ENCODE results near the gene LONRF3. TPM values are rescaled to one million over a fixed set of nuclear protein-coding genes. Genes with fewer than 3 reads are reported as not detected.

Gene LONRF3
- total RNA-seq, 4 donors from 2014 or later: 2.8 to 27.3 (median 17.3) TPM

- peak overlapping the region; percentile 86 to 92 (median 88) for H3K27ac ChIP-seq
- WGBS, 2 donors (ENCODE audit: low coverage in 1 of 2): 59% methylated on average over 14 of the region's 17 CpGs; no CpG with 5 or more reads in 1 of the 2 donors
- H3K4me1 ChIP-seq: peaks cover 0 to 19% (median 5%) of the 10 kb centered on the region in 4 donors
- no peaks in the 10 kb centered on the region for H3K36me3 ChIP-seq
- in situ Hi-C loops (cut with MboI; ENCODE audit: low pct_ligation_motif_present in 1 of 4, low pct_unique_long_range_greater_than_20kb in 1 of 4, low sequenced_read_pairs in 3 of 4): no loop called here
- intact Hi-C loops (cut with DNase I; ENCODE audit: low total_unique reads): loop anchor here (10.0 kb wide), 1 partner anchor 132 kb away; no protein-coding TSS in a partner anchor
- DNase-seq: peak; percentile 82
- no peaks in the 10 kb centered on the region for H3K9me3 ChIP-seq
- H3K4me3 ChIP-seq: peak overlapping the region; percentile 38 to 66 (median 46)
- peaks cover 9% of the 10 kb centered on the region for H3K27me3 ChIP-seq
- TF ChIP-seq POLR2A (IDR thresholded peaks at IDR 0.05): no peak
- no peak for TF ChIP-seq EP300 (IDR thresholded peaks at IDR 0.05; ENCODE audit: low read depth)
- no peak for TF ChIP-seq CTCF (IDR thresholded peaks at IDR 0.05)
- TF ChIP-seq POLR2AphosphoS5 (IDR thresholded peaks at IDR 0.05): peak in 2 of 3 donors; percentile 40
Observed at GRCh38 chrX:118976599-118977340, 2.4 kb downstream of the LONRF3 start.

- Histone ChIP-seq H3K27me3 (peaks cover 9% of the 10 kb centered on the region), H3K4me3 (no peak overlapping the region), H3K9me3 (no peaks in the 10 kb centered on the region), H3K27ac (peak overlapping the region in 1 of 4 donors; percentile 87), H3K4me1 (peaks cover 0 to 19% (median 5%) of the 10 kb centered on the region in 4 donors), H3K36me3 (no peaks in the 10 kb centered on the region)
- intact Hi-C loops (cut with DNase I; ENCODE audit: low total_unique reads) (loop anchor here (10.0 kb wide), 1 partner anchor 133 kb away; no protein-coding TSS in a partner anchor), in situ Hi-C loops (cut with MboI; ENCODE audit: low pct_ligation_motif_present in 1 of 4, low pct_unique_long_range_greater_than_20kb in 1 of 4, low sequenced_read_pairs in 3 of 4) (no loop called here)
- WGBS, 2 donors (ENCODE audit: low coverage in 1 of 2): 73% methylated on average over 3 of the region's 3 CpGs; no CpG with 5 or more reads in 1 of the 2 donors
- DNase-seq: no peak
- TF ChIP-seq POLR2A (IDR thresholded peaks at IDR 0.05) (no peak), POLR2AphosphoS5 (IDR thresholded peaks at IDR 0.05) (no peak), EP300 (IDR thresholded peaks at IDR 0.05; ENCODE audit: low read depth) (no peak), CTCF (IDR thresholded peaks at IDR 0.05) (no peak)
Observed at GRCh38 chrX:118977424-118977823, 3.0 kb downstream of the LONRF3 start.

GRCh38 chrX:118978451-118978850, 4.0 kb downstream of the LONRF3 start:
- Histone ChIP-seq H3K27ac (no peak overlapping the region), H3K4me1 (peaks cover 0 to 14% (median 3%) of the 10 kb centered on the region in 4 donors), H3K9me3 (no peaks in the 10 kb centered on the region), H3K4me3 (no peak overlapping the region), H3K36me3 (no peaks in the 10 kb centered on the region), H3K27me3 (no peaks in the 10 kb centered on the region)
- TF ChIP-seq CTCF (IDR thresholded peaks at IDR 0.05): no peak
- no peak for TF ChIP-seq POLR2AphosphoS5 (IDR thresholded peaks at IDR 0.05)
- TF ChIP-seq EP300 (IDR thresholded peaks at IDR 0.05; ENCODE audit: low read depth): no peak
- no peak for TF ChIP-seq POLR2A (IDR thresholded peaks at IDR 0.05)
- in situ Hi-C loops (cut with MboI; ENCODE audit: low pct_ligation_motif_present in 1 of 4, low pct_unique_long_range_greater_than_20kb in 1 of 4, low sequenced_read_pairs in 3 of 4): no loop called here
- no peak for DNase-seq
- intact Hi-C loops (cut with DNase I; ENCODE audit: low total_unique reads): loop anchor here (10.0 kb wide), 1 partner anchor 134 kb away; no protein-coding TSS in a partner anchor

GRCh38 chrX:118980761-118981160, 6.3 kb downstream of the LONRF3 start:
- H3K36me3 ChIP-seq: no peaks in the 10 kb centered on the region
- no peak overlapping the region for H3K4me3 ChIP-seq
- DNase-seq: no peak
- H3K27ac ChIP-seq: no peak overlapping the region
- whole genome bisulfite sequencing, 2 donors (ENCODE audit: low coverage in 1 of 2): 58 to 80% methylated on average over 1 of the region's 1 CpG
- in situ Hi-C loops (cut with MboI; ENCODE audit: low pct_ligation_motif_present in 1 of 4, low pct_unique_long_range_greater_than_20kb in 1 of 4, low sequenced_read_pairs in 3 of 4) (no loop called here), intact Hi-C loops (cut with DNase I; ENCODE audit: low total_unique reads) (no loop called here)
- TF ChIP-seq POLR2A (IDR thresholded peaks at IDR 0.05) (no peak), CTCF (IDR thresholded peaks at IDR 0.05) (no peak), POLR2AphosphoS5 (IDR thresholded peaks at IDR 0.05) (no peak), EP300 (IDR thresholded peaks at IDR 0.05; ENCODE audit: low read depth) (no peak)
- peaks cover 0 to 7% (median 0%) of the 10 kb centered on the region in 4 donors for H3K4me1 ChIP-seq
- no peaks in the 10 kb centered on the region for H3K27me3 ChIP-seq
- no peaks in the 10 kb centered on the region for H3K9me3 ChIP-seq
